SK-N-SH (cell line): Measurements from ENCODE around the gene PUS3. TPM values are rescaled to one million over a fixed set of nuclear protein-coding genes. Genes with fewer than 3 reads are reported as not detected.
A peak's percentile ranks its signal among the peaks of the same experiment; 100 is the strongest.

Experiments used
- CTCF ChIA-PET: fragments of 300-600, 350-600 bp; formaldehyde crosslinking; extraction: SDS; loops from one replicate; lab custom pipeline; 2021; lab: Yijun Ruan, JAX
- POLR2A ChIA-PET: fragments of 350-600 bp; sonication (Branson Sonifier 250); formaldehyde crosslinking; extraction: SDS; loops from one replicate; lab custom pipeline; 2020; ENCODE audit warnings: antibody characterized with exemption, inconsistent platforms; lab: Yijun Ruan, JAX
- DNase-seq: peaks from one replicate; pipeline ENCODE4 v3.0.0; 2012
- H2AFZ ChIP-seq: fragments of 200-600 bp; sonication (generic); 2 replicates; pipeline ENCODE4 v1.8.1; 2016; ENCODE audit warnings: antibody characterized with exemption, mild to moderate bottlenecking, low read depth
- H3F3A ChIP-seq: fragments of 200-600 bp; sonication (generic); replicated peaks from 2 replicates; pipeline ENCODE3; 2016; ENCODE audit warnings: antibody characterized with exemption, mild to moderate bottlenecking; ENCODE audit not compliant: insufficient read depth
- H3K27ac ChIP-seq, 2 experiments: fragments of 200-500 bp in 1 of 2; fragments of 200-600 bp in 1 of 2; sonication (Bioruptor generic) in 1 of 2; sonication (generic), shearing (Covaris generic) in 1 of 2; 2 replicates each; pipeline versions ENCODE4 v1.5.1 to v1.6.1; 2014 to 2016; ENCODE audit warnings: low read depth in 2 of 2, inconsistent platforms in 1 of 2, low read length in 1 of 2, mild to moderate bottlenecking in 1 of 2, mixed read lengths in 1 of 2
- H3K27me3 ChIP-seq: fragments of 200-600 bp; sonication (generic), shearing (Covaris generic); 2 replicates; pipeline ENCODE4 v1.6.1; 2016; ENCODE audit warnings: mixed run types; ENCODE audit not compliant: insufficient read depth
- H3K36me3 ChIP-seq, 2 experiments: fragments of 200-500 bp in 1 of 2; fragments of 200-600 bp in 1 of 2; sonication (Bioruptor generic) in 1 of 2; sonication (generic) in 1 of 2; replicated peaks in 1 of 2; 2 replicates each; pipeline versions ENCODE3 to v1.5.1; 2014 to 2016; ENCODE audit warnings: low read length in 1 of 2, mild to moderate bottlenecking in 1 of 2; ENCODE audit not compliant: insufficient read depth in 2 of 2, control insufficient read depth in 1 of 2
- H3K4me1 ChIP-seq, 2 experiments: fragments of 200-500 bp in 1 of 2; fragments of 200-600 bp in 1 of 2; sonication (Bioruptor generic) in 1 of 2; sonication (generic), shearing (Covaris generic) in 1 of 2; 2 replicates each; pipeline versions ENCODE4 v1.5.1 to v1.6.1; 2014 to 2016; ENCODE audit warnings: low read depth in 1 of 2, low read length in 1 of 2, mixed run types in 1 of 2; ENCODE audit not compliant: insufficient read depth in 2 of 2, control insufficient read depth in 1 of 2
- H3K4me2 ChIP-seq: fragments of 200-600 bp; sonication (generic), shearing (Covaris generic); 2 replicates; pipeline ENCODE4 v1.6.1; 2017; ENCODE audit warnings: mixed run types
- H3K4me3 ChIP-seq, 2 experiments: fragments of 200-500 bp in 1 of 2; fragments of 200-600 bp in 1 of 2; sonication (Bioruptor generic) in 1 of 2; sonication (generic), shearing (Covaris generic) in 1 of 2; 2 replicates each; pipeline versions ENCODE4 v1.5.1 to v1.8.1; 2014 to 2016; ENCODE audit warnings: low read depth in 2 of 2, inconsistent platforms in 1 of 2, low read length in 1 of 2, mild to moderate bottlenecking in 1 of 2, mixed read lengths in 1 of 2, moderate library complexity in 1 of 2
- H3K79me2 ChIP-seq: fragments of 200-600 bp; sonication (generic); 2 replicates; pipeline ENCODE4 v1.8.1; 2017; ENCODE audit warnings: mild to moderate bottlenecking; ENCODE audit not compliant: insufficient read depth
- H3K9ac ChIP-seq: fragments of 200-600 bp; sonication (generic); 2 replicates; pipeline ENCODE4 v1.6.1; 2017; ENCODE audit warnings: mixed run types
- H3K9me2 ChIP-seq: fragments of 200-600 bp; sonication (generic); 2 replicates; pipeline ENCODE4 v1.6.1; 2017; ENCODE audit warnings: mixed run types
- H3K9me3 ChIP-seq: fragments of 200-600 bp; sonication (generic); 2 replicates; pipeline ENCODE4 v1.6.1; 2017; ENCODE audit warnings: mixed run types, mild to moderate bottlenecking, moderate library complexity
- H4K20me1 ChIP-seq: fragments of 200-600 bp; sonication (generic); 2 replicates; pipeline ENCODE4 v1.6.1; 2017; ENCODE audit warnings: mild to moderate bottlenecking, mixed run types; ENCODE audit not compliant: insufficient read depth
- CHD2 ChIP-seq: fragments of 150-350 bp; IDR thresholded peaks from 2 replicates; pipeline ENCODE4 v1.6.1; 2018; ENCODE audit warnings: low read length; ENCODE audit not compliant: partially characterized antibody
- ELF1 ChIP-seq: IDR thresholded peaks from 2 replicates; pipeline ENCODE4 v1.4.0; 2012
- EP300 ChIP-seq, 2 experiments: IDR thresholded peaks; 2 replicates each; pipeline versions ENCODE4 v1.4.0 to v1.6.1; 2012; ENCODE audit warnings: borderline replicate concordance in 1 of 2, low read depth in 1 of 2, low read length in 1 of 2
- FOXJ3 ChIP-seq: sonication (generic); formaldehyde crosslinking; IDR thresholded peaks from 2 replicates; pipeline ENCODE4 v1.5.1; 2020; ENCODE audit warnings: mild to moderate bottlenecking, missing genetic modification reagents
- FOXM1 ChIP-seq: IDR thresholded peaks from 2 replicates; pipeline ENCODE4 v1.4.0; 2012; ENCODE audit warnings: low read depth, mild to moderate bottlenecking
- GABPA ChIP-seq: IDR thresholded peaks from 2 replicates; pipeline ENCODE4 v1.4.0; 2012; ENCODE audit warnings: low read depth, mild to moderate bottlenecking
- GATA2 ChIP-seq: sonication (generic); formaldehyde crosslinking; IDR thresholded peaks from 2 replicates; pipeline ENCODE4 v1.5.0; 2020; ENCODE audit warnings: mild to moderate bottlenecking, missing genetic modification reagents
- MAX ChIP-seq: IDR thresholded peaks from 2 replicates; pipeline ENCODE4 v1.4.0; 2012; ENCODE audit warnings: low read depth
- MEF2A ChIP-seq: IDR thresholded peaks from 2 replicates; pipeline ENCODE4 v1.4.0; 2012; ENCODE audit warnings: low read depth, borderline replicate concordance
- NFIC ChIP-seq: IDR thresholded peaks from 2 replicates; pipeline ENCODE4 v1.4.0; 2012; ENCODE audit warnings: borderline replicate concordance
- NRF1 ChIP-seq: IDR thresholded peaks from 2 replicates; pipeline ENCODE4 v1.6.1; 2012; ENCODE audit warnings: low read depth, mild to moderate bottlenecking, low read length
- POLR2AphosphoS5 ChIP-seq: IDR thresholded peaks from 2 replicates; pipeline ENCODE4 v1.6.1; 2012; ENCODE audit warnings: low read depth, low read length
- RAD21 ChIP-seq: IDR thresholded peaks from 2 replicates; pipeline ENCODE4 v1.6.1; 2012; ENCODE audit warnings: mild to moderate bottlenecking, low read length
- RFX5 ChIP-seq: IDR thresholded peaks from 2 replicates; pipeline ENCODE4 v1.6.1; 2012; ENCODE audit warnings: mild to moderate bottlenecking, improper control_type of control experiment, low read length
- RXRA ChIP-seq: IDR thresholded peaks from 2 replicates; pipeline ENCODE4 v1.4.0; 2012; ENCODE audit warnings: low read depth, mild to moderate bottlenecking, borderline replicate concordance
- TAF1 ChIP-seq: IDR thresholded peaks from 2 replicates; pipeline ENCODE4 v1.6.1; 2012; ENCODE audit warnings: low read depth, mild to moderate bottlenecking, low read length, moderate library complexity, borderline replicate concordance
- TCF12 ChIP-seq: IDR thresholded peaks from 2 replicates; pipeline ENCODE4 v1.4.0; 2012
- TEAD4 ChIP-seq: IDR thresholded peaks from 2 replicates; pipeline ENCODE4 v1.4.0; 2012; ENCODE audit warnings: mild to moderate bottlenecking, borderline replicate concordance; ENCODE audit not compliant: insufficient read depth
- YY1 ChIP-seq: IDR thresholded peaks from 2 replicates; pipeline ENCODE4 v1.4.0; 2012; ENCODE audit warnings: low read depth, mild to moderate bottlenecking
- WGBS: methylation state at CpG from one replicate; pipeline ENCODE4 v1.1.6; 2017; ENCODE audit warnings: low lambda C conversion rate; 5-methylcytosine and 5-hydroxymethylcytosine counted together
- polyA plus RNA-seq, 3 experiments: library from polyadenylated mRNA; depleted of rRNA; stranded (reverse); fragments of >200 nt; gene quantifications; 2 replicates each; pipeline ENCODE4 v1.2.3, GENCODE V29; 2012
- TF ChIP-seq, protein P1 (sequence below): IDR thresholded peaks from 2 replicates; pipeline ENCODE4 v1.4.0; 2012; ENCODE audit warnings: low read depth, borderline replicate concordance
- TF ChIP-seq, protein P2 (sequence below): fragments of 200-600 bp; sonication (generic); IDR thresholded peaks from 2 replicates; pipeline ENCODE4 v1.6.1; 2017; ENCODE audit warnings: antibody characterized with exemption, mild to moderate bottlenecking, moderate library complexity
- TF ChIP-seq, protein P3 (sequence below): fragments of 150-350 bp; IDR thresholded peaks from 2 replicates; pipeline ENCODE4 v1.6.1; 2017; ENCODE audit warnings: antibody characterized with exemption, low read length, low read depth, borderline replicate concordance
- TF ChIP-seq, protein P4 (sequence below): fragments of 150-350 bp; IDR thresholded peaks from 2 replicates; pipeline ENCODE4 v1.6.1; 2016; ENCODE audit warnings: mild to moderate bottlenecking, low read depth, low read length
- TF ChIP-seq, protein P5 (sequence below): IDR thresholded peaks from 2 replicates; pipeline ENCODE4 v1.4.0; 2012; ENCODE audit warnings: low read depth, borderline replicate concordance

The PUS3 gene
- polyA plus RNA-seq, 1 of the 3 experiments (the other 2 are of a cell fraction): 7.0 TPM

DNA sequence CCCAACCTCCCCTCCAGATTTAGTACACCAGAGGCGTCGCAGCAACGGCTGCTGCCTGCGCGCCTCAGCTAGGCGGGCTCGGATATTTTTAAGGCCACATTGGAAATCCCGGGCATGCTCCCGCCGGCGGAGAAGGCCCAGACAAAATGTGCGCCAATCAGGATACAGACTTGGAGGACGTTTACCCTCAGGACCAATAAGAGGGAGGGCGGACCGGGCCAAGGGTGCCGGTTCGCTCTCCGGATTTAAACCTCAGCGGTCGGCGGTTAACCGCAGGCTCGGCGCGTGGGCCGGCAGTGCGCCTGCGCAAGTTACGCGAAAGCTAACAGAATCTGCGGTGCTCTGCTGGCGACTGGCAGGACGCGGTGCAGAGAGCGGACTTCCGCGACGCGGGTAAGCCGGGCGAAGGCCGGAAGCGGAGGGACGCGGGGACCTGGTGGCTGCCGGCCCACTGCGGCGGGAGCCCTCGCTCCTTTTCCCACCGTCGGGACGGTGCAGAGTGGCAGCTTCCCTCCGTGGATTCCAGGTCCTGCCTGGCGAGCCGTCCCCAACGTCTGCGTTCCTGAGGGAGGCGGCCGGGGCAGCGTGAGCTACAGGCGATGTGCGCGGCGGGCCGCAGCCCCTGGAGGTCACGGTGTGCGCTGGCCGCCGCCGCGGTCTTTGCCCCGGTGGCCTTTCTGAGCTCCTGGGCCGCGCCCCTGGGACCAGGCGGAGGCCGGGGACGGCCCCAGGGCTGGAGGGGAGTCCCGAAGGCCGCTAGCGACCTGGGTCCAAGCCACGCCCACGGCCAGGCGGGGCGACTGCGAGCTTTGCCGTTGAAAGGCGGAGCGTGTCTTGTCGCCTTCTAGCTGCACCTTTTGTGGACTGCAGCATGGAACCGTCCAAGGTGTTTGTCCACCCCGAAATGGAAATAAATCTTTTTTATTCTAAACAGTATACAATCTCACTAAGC is 15.4 kb downstream of the PUS3 start, which contains the start of gene HYLS1:
HYLS1 (plus strand) TSS at position 296 of the 952 bp plus-strand sequence. CDS start 11,701 bp downstream, outside the sequence.
- peak within 1 kb of the TSS; percentile 83 for H3K4me2 ChIP-seq
- H3K9me3 ChIP-seq: no peaks in the 10 kb centered on the region
- ChIA-PET CTCF (interaction anchor here (0.6 to 3.6 kb wide), 7 partner anchors 10 to 518 kb away, joined by 3 to 22 read pairs (median 3); partner anchors contain the start of gene STT3A), POLR2A (interaction anchor here (0.7 to 1.5 kb wide), 5 partner anchors 9 to 541 kb away, joined by 3 to 11 read pairs (median 4); partner anchors contain the start of genes PUS3 and STT3A)
- no peaks in the 10 kb centered on the region for H3K27me3 ChIP-seq
- peak within 1 kb of the TSS; percentile 73 to 82 for H3K4me3 ChIP-seq
- WGBS: 17% methylated on average over 28 of the region's 91 CpGs
- DNase-seq: peak; percentile 90
- peaks cover 0 to 2% of the 10 kb centered on the region in 2 experiments for H3K36me3 ChIP-seq
- H3K9ac ChIP-seq: peak within 1 kb of the TSS; percentile 73
- peak within 1 kb of the TSS; percentile 68 for H2AFZ ChIP-seq
- H3F3A ChIP-seq: peaks cover 19% of the 10 kb centered on the region
- H3K9me2 ChIP-seq: no peaks in the 10 kb centered on the region
- H3K4me1 ChIP-seq: no peaks in the 10 kb centered on the region; a peak in 2 of 4 replicates
- H3K27ac ChIP-seq: peak within 1 kb of the TSS; percentile 61 to 90
- H4K20me1 ChIP-seq: no peaks in the 10 kb centered on the region
- peaks cover 11% of the 10 kb centered on the region; the same call in 1 of the 2 replicates for H3K79me2 ChIP-seq
- no peak for TF ChIP-seq MEF2A
- TF ChIP-seq TCF12: no peak
- TF ChIP-seq FOXM1: no peak; the same call in 1 of the 2 replicates
- TF ChIP-seq, protein P1, sequence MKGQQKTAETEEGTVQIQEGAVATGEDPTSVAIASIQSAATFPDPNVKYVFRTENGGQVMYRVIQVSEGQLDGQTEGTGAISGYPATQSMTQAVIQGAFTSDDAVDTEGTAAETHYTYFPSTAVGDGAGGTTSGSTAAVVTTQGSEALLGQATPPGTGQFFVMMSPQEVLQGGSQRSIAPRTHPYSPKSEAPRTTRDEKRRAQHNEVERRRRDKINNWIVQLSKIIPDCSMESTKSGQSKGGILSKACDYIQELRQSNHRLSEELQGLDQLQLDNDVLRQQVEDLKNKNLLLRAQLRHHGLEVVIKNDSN: no peak
- TF ChIP-seq, protein P2, sequence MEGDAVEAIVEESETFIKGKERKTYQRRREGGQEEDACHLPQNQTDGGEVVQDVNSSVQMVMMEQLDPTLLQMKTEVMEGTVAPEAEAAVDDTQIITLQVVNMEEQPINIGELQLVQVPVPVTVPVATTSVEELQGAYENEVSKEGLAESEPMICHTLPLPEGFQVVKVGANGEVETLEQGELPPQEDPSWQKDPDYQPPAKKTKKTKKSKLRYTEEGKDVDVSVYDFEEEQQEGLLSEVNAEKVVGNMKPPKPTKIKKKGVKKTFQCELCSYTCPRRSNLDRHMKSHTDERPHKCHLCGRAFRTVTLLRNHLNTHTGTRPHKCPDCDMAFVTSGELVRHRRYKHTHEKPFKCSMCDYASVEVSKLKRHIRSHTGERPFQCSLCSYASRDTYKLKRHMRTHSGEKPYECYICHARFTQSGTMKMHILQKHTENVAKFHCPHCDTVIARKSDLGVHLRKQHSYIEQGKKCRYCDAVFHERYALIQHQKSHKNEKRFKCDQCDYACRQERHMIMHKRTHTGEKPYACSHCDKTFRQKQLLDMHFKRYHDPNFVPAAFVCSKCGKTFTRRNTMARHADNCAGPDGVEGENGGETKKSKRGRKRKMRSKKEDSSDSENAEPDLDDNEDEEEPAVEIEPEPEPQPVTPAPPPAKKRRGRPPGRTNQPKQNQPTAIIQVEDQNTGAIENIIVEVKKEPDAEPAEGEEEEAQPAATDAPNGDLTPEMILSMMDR: peak; percentile 25; the same call in 1 of the 2 replicates
- no peak for TF ChIP-seq RXRA
- TF ChIP-seq, protein P3, sequence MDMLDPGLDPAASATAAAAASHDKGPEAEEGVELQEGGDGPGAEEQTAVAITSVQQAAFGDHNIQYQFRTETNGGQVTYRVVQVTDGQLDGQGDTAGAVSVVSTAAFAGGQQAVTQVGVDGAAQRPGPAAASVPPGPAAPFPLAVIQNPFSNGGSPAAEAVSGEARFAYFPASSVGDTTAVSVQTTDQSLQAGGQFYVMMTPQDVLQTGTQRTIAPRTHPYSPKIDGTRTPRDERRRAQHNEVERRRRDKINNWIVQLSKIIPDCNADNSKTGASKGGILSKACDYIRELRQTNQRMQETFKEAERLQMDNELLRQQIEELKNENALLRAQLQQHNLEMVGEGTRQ: no peak
- peak; percentile 76 for TF ChIP-seq NRF1
- no peak for TF ChIP-seq GABPA
- no peak for TF ChIP-seq FOXJ3 (CRISPR knock-in tag)
- 0 out of 2 replicates have a peak, but pooled peaks have one; percentile 26 for TF ChIP-seq RFX5
- TF ChIP-seq, protein P4, sequence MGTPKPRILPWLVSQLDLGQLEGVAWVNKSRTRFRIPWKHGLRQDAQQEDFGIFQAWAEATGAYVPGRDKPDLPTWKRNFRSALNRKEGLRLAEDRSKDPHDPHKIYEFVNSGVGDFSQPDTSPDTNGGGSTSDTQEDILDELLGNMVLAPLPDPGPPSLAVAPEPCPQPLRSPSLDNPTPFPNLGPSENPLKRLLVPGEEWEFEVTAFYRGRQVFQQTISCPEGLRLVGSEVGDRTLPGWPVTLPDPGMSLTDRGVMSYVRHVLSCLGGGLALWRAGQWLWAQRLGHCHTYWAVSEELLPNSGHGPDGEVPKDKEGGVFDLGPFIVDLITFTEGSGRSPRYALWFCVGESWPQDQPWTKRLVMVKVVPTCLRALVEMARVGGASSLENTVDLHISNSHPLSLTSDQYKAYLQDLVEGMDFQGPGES: no peak
- 0 out of 2 replicates have a peak, but pooled peaks have one; percentile 54 for TF ChIP-seq TAF1
- peak; percentile 58 for TF ChIP-seq MAX
- TF ChIP-seq ELF1: peak; percentile 62
- no peak for TF ChIP-seq GATA2 (CRISPR knock-in tag)
- TF ChIP-seq CHD2: no peak
- TF ChIP-seq YY1: no peak
- TF ChIP-seq RAD21: no peak; the same call in 1 of the 2 replicates
- no peak for TF ChIP-seq EP300 (IDR thresholded peaks at IDR 0.05; ENCODE audit: borderline replicate concordance in 1 of 2, low read depth in 1 of 2, low read length in 1 of 2)
- peak; percentile 66 for TF ChIP-seq POLR2AphosphoS5
- no peak for TF ChIP-seq TEAD4
- no peak; the same call in 1 of the 2 replicates for TF ChIP-seq NFIC
- TF ChIP-seq, protein P5, sequence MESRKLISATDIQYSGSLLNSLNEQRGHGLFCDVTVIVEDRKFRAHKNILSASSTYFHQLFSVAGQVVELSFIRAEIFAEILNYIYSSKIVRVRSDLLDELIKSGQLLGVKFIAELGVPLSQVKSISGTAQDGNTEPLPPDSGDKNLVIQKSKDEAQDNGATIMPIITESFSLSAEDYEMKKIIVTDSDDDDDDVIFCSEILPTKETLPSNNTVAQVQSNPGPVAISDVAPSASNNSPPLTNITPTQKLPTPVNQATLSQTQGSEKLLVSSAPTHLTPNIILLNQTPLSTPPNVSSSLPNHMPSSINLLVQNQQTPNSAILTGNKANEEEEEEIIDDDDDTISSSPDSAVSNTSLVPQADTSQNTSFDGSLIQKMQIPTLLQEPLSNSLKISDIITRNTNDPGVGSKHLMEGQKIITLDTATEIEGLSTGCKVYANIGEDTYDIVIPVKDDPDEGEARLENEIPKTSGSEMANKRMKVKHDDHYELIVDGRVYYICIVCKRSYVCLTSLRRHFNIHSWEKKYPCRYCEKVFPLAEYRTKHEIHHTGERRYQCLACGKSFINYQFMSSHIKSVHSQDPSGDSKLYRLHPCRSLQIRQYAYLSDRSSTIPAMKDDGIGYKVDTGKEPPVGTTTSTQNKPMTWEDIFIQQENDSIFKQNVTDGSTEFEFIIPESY: 0 out of 2 replicates have a peak, but pooled peaks have one; percentile 11
